Esophagus muscularis mucosa (tissue), 4 donors: ENCODE results near the gene ZNF385D. TPM values are rescaled to one million over a fixed set of nuclear protein-coding genes. Genes with fewer than 3 reads are reported as not detected.
A peak's percentile ranks its signal among the peaks of the same experiment; 100 is the strongest.

ENCODE experiments used
- DNase-seq: peaks from one replicate; pipeline ENCODE4 v3.0.0-alpha.2; 2017; ENCODE audit errors: extremely low spot score
- H3K27ac ChIP-seq, 4 donors: fragments of 200-600 bp; sonication (generic); replicated peaks in 1 of 4; 1 replicate in 3 of 4; 2 replicates in 1 of 4; pipeline ENCODE4 v1.5.1; 2016 to 2019; ENCODE audit warnings: mild to moderate bottlenecking in 1 of 4
- H3K27me3 ChIP-seq, 4 donors: fragments of 200-600 bp; sonication (generic); one replicate each; pipeline versions ENCODE4 v1.5.1 to v1.6.0; 2016 to 2019
- H3K36me3 ChIP-seq, 4 donors: fragments of 200-600 bp; sonication (generic); one replicate each; pipeline ENCODE4 v1.5.1; 2016 to 2019
- H3K4me1 ChIP-seq, 4 donors: fragments of 200-600 bp; sonication (generic); one replicate each; pipeline ENCODE4 v1.5.1; 2016 to 2019
- H3K4me3 ChIP-seq, 4 donors: fragments of 200-600 bp; sonication (generic); 1 replicate in 2 of 4; 2 replicates in 2 of 4; pipeline ENCODE4 v1.5.1; 2016 to 2019; ENCODE audit warnings: mild to moderate bottlenecking in 4 of 4, moderate library complexity in 1 of 4
- H3K9me3 ChIP-seq, 4 donors: fragments of 200-600 bp; sonication (generic); 1 replicate in 3 of 4; 2 replicates in 1 of 4; pipeline ENCODE4 v1.5.1; 2016 to 2019
- EP300 ChIP-seq: sonication (generic); formaldehyde crosslinking; IDR thresholded peaks from one replicate; pipeline ENCODE4 v1.6.1; 2017; ENCODE audit warnings: antibody characterized with exemption
- POLR2A ChIP-seq: fragments of 450-650 bp; IDR thresholded peaks from one replicate; pipeline ENCODE4 v1.6.1; 2017; ENCODE audit warnings: antibody characterized with exemption, moderate library complexity, mild to moderate bottlenecking, low read depth
- POLR2AphosphoS5 ChIP-seq, 2 donors: sonication (generic); formaldehyde crosslinking; IDR thresholded peaks; one replicate each; pipeline ENCODE4 v1.6.1; 2017; ENCODE audit warnings: antibody characterized with exemption in 2 of 2
- WGBS: methylation state at CpG from one replicate; pipeline ENCODE4 v1.1.5; 2018; 5-methylcytosine and 5-hydroxymethylcytosine counted together
- intact Hi-C: fragments of 100-400 bp; cut with DNase I; formaldehyde crosslinking; loops from one replicate; pipeline ENCODE4 v1.15.1; 2023
- total RNA-seq, 4 donors: library from RNA; depleted of rRNA; stranded (reverse); fragments of >200 nt; gene quantifications; one replicate each; pipeline versions ENCODE4 v1.1.0 to v1.2.1, GENCODE V29; 2016
- TF ChIP-seq, protein P1 (sequence below), 3 experiments: fragments of 200-600 bp in 2 of 3; fragments of 450-650 bp in 1 of 3; sonication (generic) in 2 of 3; IDR thresholded peaks; one replicate each; pipeline ENCODE4 v1.5.1; 2017 to 2019; ENCODE audit warnings: antibody characterized with exemption in 3 of 3, mild to moderate bottlenecking in 2 of 3, moderate library complexity in 1 of 3

The ZNF385D gene
- total RNA-seq, 4 donors from 2014 or later: 7.7 to 11.2 (median 8.2) TPM

DNA sequence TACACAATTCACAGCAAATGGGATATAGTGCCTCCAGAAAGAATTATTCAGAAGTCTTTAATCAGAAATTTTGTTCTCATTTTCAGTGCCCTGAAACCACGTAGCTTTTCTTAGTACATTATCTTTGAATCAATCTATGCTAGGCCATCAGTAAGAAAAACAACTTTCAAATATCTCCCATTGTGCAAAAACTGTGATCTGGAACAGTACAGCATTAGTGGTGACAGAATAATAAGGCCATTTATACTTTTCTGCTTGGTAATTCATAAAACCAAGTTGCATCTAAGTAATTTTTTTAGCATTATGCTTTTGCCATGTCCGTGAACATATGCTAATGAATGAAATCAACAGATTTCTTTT lies 35.4 kb upstream of the ZNF385D start:
- WGBS: 35% methylated on average over 2 of the region's 2 CpGs
- Histone ChIP-seq H3K36me3 (no peaks in the 10 kb centered on the region), H3K4me1 (peaks cover 16 to 41% (median 25%) of the 10 kb centered on the region in 4 donors), H3K4me3 (no peak overlapping the region), H3K27me3 (no peaks in the 10 kb centered on the region), H3K9me3 (no peaks in the 10 kb centered on the region), H3K27ac (peak overlapping the region; percentile 50 to 59 (median 50))
- intact Hi-C loops: no loop called here
- no peak for DNase-seq
- TF ChIP-seq POLR2AphosphoS5 (IDR thresholded peaks at IDR 0.05): no peak
- TF ChIP-seq, protein P1, sequence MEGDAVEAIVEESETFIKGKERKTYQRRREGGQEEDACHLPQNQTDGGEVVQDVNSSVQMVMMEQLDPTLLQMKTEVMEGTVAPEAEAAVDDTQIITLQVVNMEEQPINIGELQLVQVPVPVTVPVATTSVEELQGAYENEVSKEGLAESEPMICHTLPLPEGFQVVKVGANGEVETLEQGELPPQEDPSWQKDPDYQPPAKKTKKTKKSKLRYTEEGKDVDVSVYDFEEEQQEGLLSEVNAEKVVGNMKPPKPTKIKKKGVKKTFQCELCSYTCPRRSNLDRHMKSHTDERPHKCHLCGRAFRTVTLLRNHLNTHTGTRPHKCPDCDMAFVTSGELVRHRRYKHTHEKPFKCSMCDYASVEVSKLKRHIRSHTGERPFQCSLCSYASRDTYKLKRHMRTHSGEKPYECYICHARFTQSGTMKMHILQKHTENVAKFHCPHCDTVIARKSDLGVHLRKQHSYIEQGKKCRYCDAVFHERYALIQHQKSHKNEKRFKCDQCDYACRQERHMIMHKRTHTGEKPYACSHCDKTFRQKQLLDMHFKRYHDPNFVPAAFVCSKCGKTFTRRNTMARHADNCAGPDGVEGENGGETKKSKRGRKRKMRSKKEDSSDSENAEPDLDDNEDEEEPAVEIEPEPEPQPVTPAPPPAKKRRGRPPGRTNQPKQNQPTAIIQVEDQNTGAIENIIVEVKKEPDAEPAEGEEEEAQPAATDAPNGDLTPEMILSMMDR (IDR thresholded peaks at IDR 0.05): no peak
- no peak for TF ChIP-seq POLR2A
- no peak for TF ChIP-seq EP300

GRCh38 chr3:21785765-21786437 lies 34.9 kb upstream of the ZNF385D start:
- intact Hi-C loops: no loop called here
- no peaks in the 10 kb centered on the region for H3K27me3 ChIP-seq
- 42% methylated on average over 8 of the region's 8 CpGs for WGBS
- DNase-seq: no peak
- no peak overlapping the region for H3K4me3 ChIP-seq
- H3K36me3 ChIP-seq: no peaks in the 10 kb centered on the region
- TF ChIP-seq, protein P1 (IDR thresholded peaks at IDR 0.05): no peak
- TF ChIP-seq EP300 (peak; percentile 35), POLR2A (no peak), POLR2AphosphoS5 (IDR thresholded peaks at IDR 0.05) (peak in 1 of 2 donors; percentile 16)
- no peaks in the 10 kb centered on the region for H3K9me3 ChIP-seq
- H3K4me1 ChIP-seq: peaks cover 15 to 39% (median 25%) of the 10 kb centered on the region in 4 donors
- peak overlapping the region; percentile 50 to 59 (median 50) for H3K27ac ChIP-seq

DNA sequence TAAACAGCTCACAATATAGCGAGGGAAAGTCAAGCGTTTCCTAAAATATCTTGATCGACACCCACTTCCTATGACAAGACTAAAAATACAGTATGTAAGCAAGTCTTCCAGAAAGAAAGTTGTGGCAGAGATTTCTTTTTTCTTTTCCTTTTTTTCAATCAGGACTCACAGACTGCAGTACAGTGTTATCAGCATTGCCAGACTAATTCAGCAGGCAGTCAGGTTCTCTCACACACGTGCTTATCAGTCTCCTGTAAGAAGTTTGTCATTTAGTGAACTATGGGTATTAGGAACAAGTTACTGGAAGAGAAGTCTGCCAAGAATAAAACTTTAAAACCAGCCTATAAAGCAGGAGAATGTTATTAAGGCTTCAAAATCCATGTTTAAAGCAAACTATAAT lies 32.8 kb upstream of the ZNF385D start:
- TF ChIP-seq EP300: no peak
- no peak for TF ChIP-seq POLR2AphosphoS5 (IDR thresholded peaks at IDR 0.05)
- TF ChIP-seq POLR2A: no peak
- TF ChIP-seq, protein P1 (IDR thresholded peaks at IDR 0.05): no peak
- Histone ChIP-seq H3K9me3 (no peaks in the 10 kb centered on the region), H3K27me3 (no peaks in the 10 kb centered on the region), H3K36me3 (no peaks in the 10 kb centered on the region), H3K27ac (no peak overlapping the region), H3K4me1 (peaks cover 13 to 55% (median 38%) of the 10 kb centered on the region in 4 donors), H3K4me3 (no peak overlapping the region)
- DNase-seq: no peak
- intact Hi-C loops: no loop called here
- 51% methylated on average over 4 of the region's 4 CpGs for WGBS

- Histone ChIP-seq H3K4me3 (no peak overlapping the region), H3K36me3 (no peaks in the 10 kb centered on the region), H3K4me1 (peaks cover 13 to 54% (median 39%) of the 10 kb centered on the region in 4 donors), H3K27me3 (no peaks in the 10 kb centered on the region), H3K27ac (peak overlapping the region in 2 of 4 donors; percentile 4 to 19), H3K9me3 (no peaks in the 10 kb centered on the region)
- TF ChIP-seq EP300: no peak
- TF ChIP-seq POLR2A: no peak
- no peak for TF ChIP-seq POLR2AphosphoS5 (IDR thresholded peaks at IDR 0.05)
- TF ChIP-seq, protein P1 (IDR thresholded peaks at IDR 0.05): no peak
- no peak for DNase-seq
- intact Hi-C loops: no loop called here
- WGBS: 41% methylated on average over 2 of the region's 2 CpGs
These were observed 30.3 kb upstream of the ZNF385D start for GRCh38 chr3:21781355-21781754.

GRCh38 chr3:21779909-21780308 lies 28.9 kb upstream of the ZNF385D start:
- intact Hi-C loops: no loop called here
- no peak for TF ChIP-seq POLR2A
- peak in 1 of 2 donors; percentile 21 for TF ChIP-seq POLR2AphosphoS5 (IDR thresholded peaks at IDR 0.05)
- H3K9me3 ChIP-seq: no peaks in the 10 kb centered on the region
- H3K4me1 ChIP-seq: peaks cover 9 to 44% (median 31%) of the 10 kb centered on the region in 4 donors
- DNase-seq: no peak
- WGBS: 48% methylated on average over 1 of the region's 1 CpG
- H3K27ac ChIP-seq: peak overlapping the region in 3 of 4 donors; percentile 25 to 54 (median 53)
- no peak overlapping the region for H3K4me3 ChIP-seq
- no peaks in the 10 kb centered on the region for H3K36me3 ChIP-seq
- H3K27me3 ChIP-seq: no peaks in the 10 kb centered on the region
